ENCODE data around the gene ACP2.
A peak's percentile ranks its signal among the peaks of the same experiment; 100 is the strongest.
"Not testable (repeated sequence)": the region's sequence is repeated elsewhere in the genome, so short reads cannot be mapped to it uniquely, and the experiment has no call there.

ACP2 gene

DNA sequence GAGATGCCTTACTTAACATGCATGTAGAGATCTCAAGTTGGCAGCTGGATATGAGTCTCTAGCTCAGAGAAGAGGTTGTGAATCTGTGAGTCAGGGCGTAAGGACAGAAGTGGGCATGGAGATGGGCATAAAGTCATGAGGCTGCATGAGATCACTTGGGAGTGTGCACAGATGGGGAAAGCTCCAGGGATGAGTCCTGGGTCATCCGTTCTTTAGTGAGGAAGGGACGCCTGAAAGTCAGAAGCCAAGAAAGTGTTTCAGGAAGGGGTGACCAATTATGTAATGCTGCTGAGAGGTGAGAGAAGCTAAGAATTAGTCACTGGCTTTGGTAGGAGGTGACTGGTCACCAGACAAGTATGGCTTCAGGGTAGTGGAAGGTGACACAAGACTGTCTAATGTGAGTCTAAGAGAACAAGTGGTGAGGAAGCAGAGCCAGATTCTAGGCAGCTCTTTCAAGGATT lies 6.7 kb downstream of the ACP2 start:
- DNase-seq: no peak

- DNase-seq: no peak
These were observed 8.8 kb downstream of the ACP2 start for GRCh38 chr11:47239852-47240251.

- no peak for DNase-seq
These were observed 12.1 kb downstream of the ACP2 start for GRCh38 chr11:47236482-47236881.

DNA sequence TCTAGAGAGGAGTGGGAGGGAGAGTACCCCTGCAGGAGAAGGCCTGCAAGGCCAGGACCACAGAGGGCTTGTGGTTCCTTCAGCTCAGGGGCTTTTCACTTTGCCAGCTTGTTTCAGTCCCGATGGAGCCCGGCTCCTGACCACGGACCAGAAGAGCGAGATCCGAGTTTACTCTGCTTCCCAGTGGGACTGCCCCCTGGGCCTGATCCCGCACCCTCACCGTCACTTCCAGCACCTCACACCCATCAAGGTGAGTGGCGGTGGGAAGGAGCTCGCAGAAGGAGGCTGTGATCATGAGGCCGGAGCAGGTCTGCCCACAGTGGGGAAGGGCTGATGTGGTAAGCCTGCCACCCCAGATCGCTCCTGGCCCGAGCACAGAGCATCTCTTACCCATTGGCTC lies 13.5 kb downstream of the ACP2 start:
- DNase-seq: no peak

GRCh38 chr11:47234669-47235100 lies 13.9 kb downstream of the ACP2 start:
- DNase-seq: peak; percentile 43

DNA sequence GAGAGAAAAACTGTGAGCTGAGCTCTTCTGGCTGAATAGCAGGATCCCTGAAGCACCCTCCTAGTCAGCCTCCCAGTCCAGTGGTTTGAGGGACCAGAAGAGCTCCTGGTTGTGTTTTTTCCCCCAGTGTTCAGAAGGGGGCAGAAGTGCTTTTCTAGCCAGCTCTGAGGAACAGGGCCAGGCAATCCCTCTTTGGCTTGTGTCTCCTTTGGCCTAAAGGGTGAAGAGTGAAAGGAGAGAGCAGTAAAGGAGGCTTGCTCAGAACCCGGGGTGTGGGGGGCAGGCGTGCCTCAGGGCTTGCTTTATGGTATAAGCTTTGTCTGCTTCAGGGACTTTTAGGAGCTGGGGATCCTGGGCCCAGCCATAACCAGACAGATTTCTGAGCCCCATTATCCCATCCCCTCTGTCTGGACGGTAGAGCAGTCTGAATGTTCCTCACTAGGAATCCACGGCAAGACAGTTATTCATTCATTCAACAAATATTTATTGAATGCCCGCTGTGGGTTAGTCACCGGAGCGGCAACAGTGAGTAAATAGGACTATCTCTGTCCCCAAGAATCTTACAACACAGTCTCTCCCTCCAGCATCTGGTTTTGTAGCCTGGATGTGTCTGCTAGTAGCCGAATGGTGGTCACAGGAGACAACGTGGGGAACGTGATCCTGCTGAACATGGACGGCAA lies 14.5 kb downstream of the ACP2 start:
- DNase-seq: no peak

GRCh38 chr11:47233051-47233450 lies 15.6 kb downstream of the ACP2 start:
- DNase-seq: no peak

GRCh38 chr11:47229161-47229560 lies 19.5 kb downstream of the ACP2 start:
- DNase-seq: no peak

DNA sequence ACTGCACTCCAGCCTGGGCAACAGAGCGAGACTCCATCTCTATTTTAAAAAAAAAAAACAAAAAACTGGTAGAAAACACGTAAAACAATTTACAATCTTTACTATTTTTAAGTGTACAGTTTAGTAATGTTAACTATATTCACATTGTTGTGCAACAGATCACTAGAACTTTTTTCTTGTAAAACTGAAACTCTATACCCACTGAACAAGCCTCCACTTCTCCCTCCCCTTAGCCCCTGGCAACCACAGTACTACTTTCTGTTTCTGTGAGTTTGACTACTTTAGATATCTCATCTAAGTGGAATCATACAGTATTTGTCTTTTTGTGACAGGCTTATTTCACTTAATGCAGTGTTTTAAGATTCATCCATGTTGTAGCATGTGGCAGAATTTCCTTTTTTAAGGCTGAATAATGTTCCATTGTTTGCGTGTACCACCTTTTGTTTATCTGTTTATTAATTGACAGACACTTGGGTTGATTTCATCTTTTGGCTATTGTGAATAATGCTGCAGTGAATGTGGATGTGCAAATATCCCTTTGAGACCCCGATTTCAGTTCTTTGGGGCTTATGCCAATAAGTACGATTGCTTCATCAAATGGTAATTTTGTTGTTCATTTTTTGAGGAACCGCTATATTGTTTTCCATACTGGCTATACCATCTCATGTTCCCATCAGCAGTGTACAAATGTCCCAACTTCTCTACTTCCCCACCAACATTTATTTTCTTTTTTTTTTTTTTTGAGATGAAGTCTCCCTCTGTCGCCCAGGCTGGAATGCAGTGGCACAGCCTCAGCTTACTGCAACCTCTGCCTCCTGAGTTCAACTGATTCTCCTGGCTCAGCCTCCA lies 22.8 kb downstream of the ACP2 start:
- peak; percentile 42 for DNase-seq

DNA sequence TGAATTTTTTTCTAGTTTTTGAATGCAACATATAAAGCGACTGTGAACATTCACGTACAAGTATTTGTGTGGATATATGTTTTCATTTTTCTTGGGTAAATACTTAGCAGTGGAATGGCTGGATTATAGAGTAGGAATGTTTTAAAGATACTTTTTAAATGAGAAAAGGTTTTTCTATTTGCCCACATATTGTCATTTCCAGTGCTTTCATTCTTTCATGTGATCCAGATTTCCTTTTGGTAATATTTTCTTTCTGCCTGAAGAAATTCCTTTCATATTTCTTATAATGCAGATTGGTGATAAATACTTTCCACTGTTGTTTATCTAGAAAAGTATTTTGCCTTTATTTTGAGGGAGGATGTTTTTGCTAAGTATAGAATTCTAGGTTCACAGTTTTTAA lies 25.9 kb downstream of the ACP2 start:
- DNase-seq: no peak

DNA sequence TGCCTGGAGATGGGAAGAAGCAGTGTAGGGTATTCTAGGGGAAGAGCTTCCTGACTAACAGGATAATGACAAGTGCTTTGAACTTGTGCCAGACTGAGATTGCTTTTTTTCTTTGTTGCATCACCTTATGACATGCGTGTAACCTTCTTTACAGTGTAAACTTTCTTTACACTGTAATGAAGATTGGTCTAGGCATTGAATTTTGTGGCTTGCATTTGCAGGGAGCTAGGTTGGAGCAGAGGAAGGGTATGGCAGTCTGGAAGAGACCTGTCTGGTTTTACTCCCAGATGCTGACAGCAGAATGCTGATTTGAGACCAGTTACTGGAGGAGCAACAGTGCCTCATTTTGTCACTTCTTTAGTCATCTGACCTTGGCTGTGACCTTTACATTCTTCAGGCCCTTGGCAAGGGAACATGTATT lies 28.2 kb downstream of the ACP2 start:
- no peak for DNase-seq

GRCh38 chr11:47216121-47216798 lies 32.4 kb downstream of the ACP2 start:
- DNase-seq: peak; percentile 80

DNA sequence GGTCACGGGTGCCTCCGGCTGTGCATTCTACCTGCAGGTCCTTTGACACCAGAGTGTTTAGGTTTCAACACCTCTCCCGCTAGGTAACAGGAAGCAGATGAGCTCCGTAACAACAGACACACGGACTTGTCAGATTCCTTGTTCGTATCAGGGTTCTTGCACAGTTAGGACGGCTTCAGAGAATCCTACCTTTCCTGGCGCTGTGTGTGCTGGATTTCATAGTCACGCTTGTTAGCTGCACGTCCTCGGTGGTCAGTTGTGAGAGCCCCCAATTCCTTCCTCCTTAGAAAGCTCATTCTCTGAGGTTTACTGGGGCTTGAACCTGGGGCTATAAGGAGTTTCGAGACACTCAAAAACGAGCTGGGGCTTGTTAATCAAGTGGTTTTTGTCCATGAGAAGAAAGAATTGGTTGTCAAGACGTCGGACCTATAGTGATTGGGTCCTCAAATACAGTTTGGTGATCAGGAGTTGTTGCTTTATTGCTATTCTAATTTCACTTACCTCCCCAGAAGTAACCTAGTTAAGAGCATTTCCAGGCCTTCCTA lies 33.2 kb downstream of the ACP2 start:
- no peak for DNase-seq

- DNase-seq: peak; percentile 88
These were observed 34.6 kb downstream of the ACP2 start for GRCh38 chr11:47213950-47214565.

GRCh38 chr11:47212938-47213337 lies 35.7 kb downstream of the ACP2 start:
- no peak for DNase-seq

DNA sequence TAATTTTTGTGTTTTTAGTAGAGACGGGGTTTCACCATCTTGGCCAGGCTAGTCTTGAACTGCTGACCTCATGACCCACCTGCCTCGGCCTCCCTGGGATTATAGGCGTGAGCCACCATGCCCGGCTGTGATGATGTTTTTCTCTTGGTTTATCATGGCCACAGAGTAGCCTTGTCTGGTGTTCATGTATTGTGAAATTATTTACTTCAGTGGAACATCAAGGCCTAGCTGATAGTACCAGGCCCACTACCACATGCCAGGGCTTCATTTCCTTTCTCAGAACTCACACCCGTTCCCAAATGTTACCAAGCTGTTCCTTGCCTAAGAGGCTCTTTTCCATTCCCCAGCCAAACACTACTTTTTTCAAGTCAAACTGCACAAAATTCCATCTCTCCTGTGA lies 40.0 kb downstream of the ACP2 start:
- no peak for DNase-seq

DNA sequence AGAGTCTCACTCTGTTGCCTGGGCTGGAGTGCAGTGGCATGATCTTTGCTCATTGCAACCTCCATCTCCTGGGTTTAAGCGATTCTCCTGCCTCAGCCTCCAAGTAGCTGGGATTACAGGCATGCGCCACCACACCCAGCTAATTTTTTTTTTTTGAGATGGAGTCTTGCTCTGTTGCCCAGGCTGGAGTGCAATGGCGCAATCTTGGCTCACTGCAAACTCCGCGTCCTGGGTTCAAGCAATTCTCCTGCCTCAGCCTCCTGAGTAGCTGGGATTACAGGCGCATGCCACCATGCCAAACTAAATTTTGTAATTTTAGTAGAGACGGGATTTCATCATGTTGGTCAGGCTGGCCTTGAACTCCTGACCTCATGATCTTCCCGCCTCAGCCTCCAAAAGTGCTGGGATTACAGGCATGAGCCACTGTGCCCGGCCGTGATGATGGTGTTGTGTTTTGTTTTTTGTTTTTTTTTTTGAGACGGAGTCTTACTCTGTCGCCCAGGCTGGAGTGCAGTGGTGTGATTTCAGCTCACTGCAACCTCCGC lies 40.5 kb downstream of the ACP2 start:
- not testable (repeated sequence) for DNase-seq

DNA sequence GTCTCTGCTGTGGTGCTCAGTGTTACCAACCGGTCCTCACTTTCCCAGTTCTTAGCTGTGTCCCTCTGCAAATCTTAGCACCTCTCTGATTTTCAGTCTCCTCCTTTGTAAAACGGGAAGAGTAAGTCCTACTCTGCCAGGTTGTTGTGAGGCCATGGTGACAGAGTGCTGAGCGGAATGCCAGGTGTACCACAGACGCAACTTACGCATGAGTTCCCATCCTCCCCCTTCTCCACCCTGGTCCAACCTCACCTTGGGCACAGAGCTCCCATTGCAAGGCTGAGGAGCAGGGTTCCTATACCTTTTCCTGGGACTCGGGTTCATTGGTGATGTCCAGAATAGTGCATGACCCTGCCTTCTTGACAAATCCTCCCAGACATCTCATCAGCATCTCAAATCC lies 41.2 kb downstream of the ACP2 start:
- DNase-seq: no peak

- DNase-seq: not testable (repeated sequence)
These were observed 42.0 kb downstream of the ACP2 start for GRCh38 chr11:47206577-47206976.

DNA sequence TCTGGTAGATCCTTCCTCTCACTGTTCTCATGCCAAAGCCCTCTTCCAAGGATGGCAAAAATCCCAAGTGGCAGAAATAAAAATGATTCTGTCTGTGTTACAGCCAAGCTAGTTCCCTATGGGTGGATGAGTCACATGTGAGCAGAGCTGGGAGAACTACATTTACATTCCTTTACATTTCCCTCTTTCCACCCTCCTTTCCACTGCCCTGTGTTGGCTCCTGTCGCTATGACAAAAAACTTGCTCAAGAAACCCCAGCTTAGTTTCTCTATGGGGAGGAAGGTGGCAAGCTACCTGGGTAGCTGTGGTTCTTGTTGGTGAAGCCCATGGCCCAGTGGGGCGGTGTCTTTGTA lies 44.0 kb downstream of the ACP2 start:
- no peak for DNase-seq

DNA sequence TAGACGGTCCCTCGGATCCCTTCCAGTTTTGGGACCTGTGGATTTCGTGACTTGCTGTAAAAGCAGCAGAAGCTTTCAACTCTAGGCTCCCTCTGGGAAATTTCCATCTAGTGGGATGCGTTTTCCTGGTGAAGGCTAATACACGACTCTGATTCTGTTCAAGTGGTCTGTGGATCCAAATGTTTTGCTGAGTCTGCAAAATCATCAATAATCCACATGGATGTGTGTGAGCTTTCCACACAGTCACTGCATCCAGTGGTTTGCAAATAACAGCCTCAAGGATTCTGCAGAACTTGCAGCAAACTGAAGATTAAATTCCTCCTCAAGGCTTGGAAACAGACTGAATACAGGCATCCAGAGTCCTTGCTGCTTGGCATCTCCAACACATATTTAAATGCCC lies 46.0 kb downstream of the ACP2 start:
- no peak for DNase-seq

DNA sequence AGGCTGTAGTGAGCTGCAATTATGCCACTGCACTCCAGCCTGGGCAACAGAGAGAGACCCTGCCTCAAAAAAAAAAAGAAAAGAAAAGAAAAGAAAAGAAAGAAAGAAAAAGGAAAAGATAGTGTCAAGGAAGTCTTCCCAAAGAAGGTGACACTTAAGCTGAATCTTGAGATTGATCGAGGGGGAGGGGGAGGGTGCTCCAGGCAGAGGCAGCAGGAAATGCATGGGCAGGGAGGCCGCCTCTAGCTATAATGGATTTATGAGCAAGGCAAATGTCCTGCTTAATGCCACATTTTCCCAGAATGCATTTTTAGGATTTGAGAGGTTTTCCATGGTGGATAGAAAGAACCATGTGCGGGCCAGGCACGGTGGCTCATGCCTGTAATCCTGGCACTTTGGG lies 47.6 kb downstream of the ACP2 start:
- DNase-seq: no peak

- not testable (repeated sequence) for DNase-seq
These were observed 50.5 kb downstream of the ACP2 start for GRCh38 chr11:47198161-47198560.

Data from stimulated activated CD4-positive, alpha-beta T cell treated with anti-CD3 and anti-CD28 coated beads, Interleukin-4, amount 100 ng/mL, for 24 hours (primary cell).